A673 (cell line): ENCODE results near the gene LYRM2. TPM values are rescaled to one million over a fixed set of nuclear protein-coding genes. Genes with fewer than 3 reads are reported as not detected.

Experiments used
- BruUV-seq: library from RNA; stranded (reverse); fragments of 400-500 nt; replicated peaks from 2 replicates; lab custom pipeline; 2021; lab: Mats Ljungman, UMichigan
- CTCF ChIA-PET: fragments of 300-600 bp; sonication (Branson Sonifier 250); formaldehyde crosslinking; loops from one replicate; lab custom pipeline; 2022; ENCODE audit warnings: antibody characterized with exemption; lab: Charles Lee
- POLR2A ChIA-PET: fragments of 300-600 bp; sonication (Branson Sonifier 250); formaldehyde crosslinking; loops from one replicate; lab custom pipeline; 2022; ENCODE audit warnings: antibody characterized with exemption; ENCODE audit not compliant: low non-redundant PET; lab: Charles Lee
- DNase-seq: peaks from one replicate; pipeline ENCODE4 v3.0.0-alpha.2; 2015; ENCODE audit warnings: low spot score
- H3K27ac ChIP-seq: fragments of 200-600 bp; sonication (generic); 2 replicates; pipeline ENCODE4 v1.5.1; 2016; ENCODE audit warnings: mixed run types, low read depth, mild to moderate bottlenecking, mixed read lengths, antibody characterized with exemption, low read length; ENCODE audit not compliant: poor library complexity, severe bottlenecking
- H3K27me3 ChIP-seq: fragments of 200-600 bp; sonication (generic); replicated peaks from 2 replicates; pipeline ENCODE4 v1.6.1; 2017; ENCODE audit warnings: mixed run types, low read depth, mild to moderate bottlenecking, mixed read lengths, antibody characterized with exemption, low read length; ENCODE audit not compliant: insufficient read depth, poor library complexity
- H3K36me3 ChIP-seq: fragments of 200-600 bp; sonication (generic); 2 replicates; pipeline ENCODE4 v1.6.1; 2016; ENCODE audit warnings: mixed run types, mild to moderate bottlenecking, mixed read lengths, antibody characterized with exemption, low read length; ENCODE audit not compliant: insufficient read depth, poor library complexity, severe bottlenecking
- H3K4me1 ChIP-seq: fragments of 200-600 bp; sonication (generic); 2 replicates; pipeline ENCODE4 v1.6.1; 2017; ENCODE audit warnings: mixed run types, mild to moderate bottlenecking, mixed read lengths, antibody characterized with exemption, low read length; ENCODE audit not compliant: insufficient read depth, poor library complexity, severe bottlenecking
- H3K4me3 ChIP-seq: fragments of 200-600 bp; sonication (generic); 2 replicates; pipeline ENCODE4 v1.5.1; 2016; ENCODE audit warnings: low read depth, mixed run types, mild to moderate bottlenecking, mixed read lengths, low read length; ENCODE audit not compliant: poor library complexity, severe bottlenecking
- H3K9me3 ChIP-seq: fragments of 200-600 bp; sonication (generic); 2 replicates; pipeline ENCODE4 v1.6.1; 2016; ENCODE audit warnings: mixed run types, low read depth, mild to moderate bottlenecking, mixed read lengths, antibody characterized with exemption, low read length; ENCODE audit not compliant: poor library complexity, severe bottlenecking
- CTCF ChIP-seq: fragments of 300-800, 200-600 bp; sonication (generic); conservative IDR thresholded peaks from 2 replicates; pipeline ENCODE4 v1.5.1; 2017; ENCODE audit warnings: low read depth, mild to moderate bottlenecking, antibody characterized with exemption, low read length, moderate library complexity, mixed read lengths
- EZH2 ChIP-seq: fragments of 200-600 bp; sonication (generic); IDR thresholded peaks from 2 replicates; pipeline ENCODE4 v1.6.1; 2017; ENCODE audit warnings: borderline replicate concordance, low read depth, mild to moderate bottlenecking, mixed read lengths, antibody characterized with exemption, low read length; ENCODE audit not compliant: poor library complexity, severe bottlenecking
- intact Hi-C: fragments of 100-400 bp; cut with micrococcal nuclease; formaldehyde crosslinking; loops from one replicate; pipeline ENCODE4 v1.10.0; 2022; ENCODE audit not compliant: unreplicated experiment
- total RNA-seq: library from RNA; stranded (reverse); gene quantifications from 2 replicates; pipeline ENCODE4 v1.2.3, GENCODE V29; 2021

LYRM2 gene
- total RNA-seq, 1 experiment from 2014 or later, result 68.2 TPM

GRCh38 chr6:89675949-89676748 lies 37.6 kb upstream of the LYRM2 start:
- Histone ChIP-seq H3K9me3 (no peaks in the 10 kb centered on the region), H3K4me1 (no peaks in the 10 kb centered on the region), H3K4me3 (no peak overlapping the region), H3K36me3 (peaks cover 91% of the 10 kb centered on the region), H3K27ac (no peak overlapping the region), H3K27me3 (no peaks in the 10 kb centered on the region)
- TF ChIP-seq EZH2 (no peak), CTCF (no peak)
- no TSS peak for BruUV-seq
- intact Hi-C loops, result no loop called here
- no peak for DNase-seq
- ChIA-PET POLR2A (no interaction called here), CTCF (no interaction called here)

GRCh38 chr6:89670935-89671565 lies 32.5 kb upstream of the LYRM2 start:
- no peak for DNase-seq
- Histone ChIP-seq H3K27ac (no peak overlapping the region), H3K9me3 (no peaks in the 10 kb centered on the region), H3K27me3 (no peaks in the 10 kb centered on the region), H3K36me3 (peaks cover 66% of the 10 kb centered on the region), H3K4me3 (no peak overlapping the region), H3K4me1 (peaks cover 30% of the 10 kb centered on the region)
- intact Hi-C loops, result no loop called here
- CTCF ChIA-PET, result no interaction called here
- BruUV-seq, result no TSS peak
- POLR2A ChIA-PET, result no interaction called here
- no peak for TF ChIP-seq CTCF

- Histone ChIP-seq H3K4me1 (peaks cover 30% of the 10 kb centered on the region), H3K9me3 (no peaks in the 10 kb centered on the region), H3K27ac (peak overlapping the region; percentile 64), H3K36me3 (peaks cover 53% of the 10 kb centered on the region), H3K4me3 (no peak overlapping the region), H3K27me3 (no peaks in the 10 kb centered on the region)
- TF ChIP-seq EZH2 (no peak), CTCF (no peak)
- no TSS peak for BruUV-seq
- DNase-seq, result peak; percentile 27
- intact Hi-C loops, result no loop called here
- CTCF ChIA-PET, result no interaction called here
- POLR2A ChIA-PET, result interaction anchor here (0.6 kb wide), 1 partner anchor 112 kb away, joined by 3 read pairs; no protein-coding TSS in a partner anchor
These were observed 30.5 kb upstream of the LYRM2 start for GRCh38 chr6:89669002-89669401.
